HG03060 (cell line): ENCODE results near the gene CYP4V2.

Source experiments
- ATAC-seq: cut with Tn5 transposase; IDR thresholded peaks from one replicate; pipeline ENCODE4 v1.9.1; 2021; ENCODE audit warnings: low read depth, moderate number of reproducible peaks; ENCODE audit not compliant: unreplicated experiment

Gene CYP4V2

DNA sequence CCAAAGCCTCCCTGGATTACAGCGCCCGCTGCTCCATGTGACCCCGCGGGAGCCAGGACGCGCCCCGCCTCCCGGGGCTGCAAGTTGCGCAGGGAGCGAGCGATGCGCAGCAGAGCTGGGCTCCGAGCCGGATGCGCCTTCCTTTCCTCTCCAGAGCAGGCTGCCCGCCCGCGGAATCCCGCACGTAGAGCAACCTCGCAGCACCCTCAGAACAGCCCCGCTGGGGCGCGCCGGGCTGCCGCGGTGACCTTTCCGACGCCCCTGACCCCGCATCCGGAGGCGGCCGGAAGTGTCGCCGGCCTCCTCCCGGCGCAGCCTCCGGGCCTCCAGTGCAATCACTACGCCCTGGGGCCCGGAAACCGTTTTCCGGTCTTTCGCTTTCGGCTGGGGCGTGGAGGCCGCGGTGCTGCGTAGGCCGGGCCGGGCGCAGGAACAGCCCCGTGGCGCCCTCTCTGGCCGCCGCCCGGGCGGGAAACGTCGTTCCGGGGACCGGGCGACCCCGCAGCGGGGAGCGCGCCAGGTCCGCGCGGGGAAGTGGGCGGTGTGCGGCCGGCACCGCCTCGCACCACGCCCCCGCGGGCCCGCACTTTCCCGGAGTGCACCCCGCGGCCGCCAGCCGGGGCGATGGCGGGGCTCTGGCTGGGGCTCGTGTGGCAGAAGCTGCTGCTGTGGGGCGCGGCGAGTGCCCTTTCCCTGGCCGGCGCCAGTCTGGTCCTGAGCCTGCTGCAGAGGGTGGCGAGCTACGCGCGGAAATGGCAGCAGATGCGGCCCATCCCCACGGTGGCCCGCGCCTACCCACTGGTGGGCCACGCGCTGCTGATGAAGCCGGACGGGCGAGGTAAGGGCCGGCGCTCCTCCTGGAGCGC is at the start of gene CYP4V2:
CYP4V2 (plus strand) TSS at position 368 of the 866 bp plus-strand sequence; CDS start at position 625, 257 bp downstream.
- peak; percentile 72 for ATAC-seq

DNA sequence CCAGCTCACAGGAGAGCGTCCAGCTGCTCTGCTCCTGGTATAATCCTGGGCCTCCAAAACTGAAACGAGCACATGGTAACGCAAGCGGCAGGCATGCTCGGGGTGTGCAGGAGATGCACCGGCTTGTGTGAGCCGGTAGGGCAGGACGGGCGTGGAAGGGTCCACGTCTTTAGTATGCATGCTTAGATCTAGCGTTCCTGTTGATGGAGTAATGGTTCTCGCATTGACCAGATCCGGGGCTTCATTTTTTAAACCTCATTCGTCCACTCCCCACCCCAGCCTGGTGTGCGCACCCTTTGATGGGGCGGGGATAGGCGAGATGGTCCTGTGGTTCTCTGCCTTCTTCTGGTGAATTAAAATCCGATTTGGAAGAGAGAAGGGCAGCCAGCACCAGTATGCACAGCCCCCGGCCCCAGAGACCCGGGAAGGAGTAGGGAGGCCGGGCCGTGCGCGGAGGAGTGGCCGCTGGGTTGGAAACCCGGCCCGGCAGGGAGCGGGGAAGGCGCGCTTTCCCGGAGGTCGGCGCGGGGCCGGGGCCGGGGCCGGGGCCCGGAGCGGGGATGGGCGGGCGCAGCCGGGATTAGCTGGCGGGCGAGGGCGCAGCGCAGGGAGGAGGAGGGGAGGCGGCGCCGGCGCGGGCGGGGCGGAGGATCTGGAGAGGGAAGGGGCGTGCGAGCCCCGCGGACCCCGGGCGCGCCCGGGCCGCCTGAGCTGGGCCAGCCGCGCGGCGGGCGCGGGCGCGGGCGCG is 47.0 kb upstream of the CYP4V2 start:
- ATAC-seq: no peak

GRCh38 chr4:186144946-186145569 is 46.3 kb upstream of the CYP4V2 start:
- ATAC-seq: no peak

- ATAC-seq: no peak
Observed at GRCh38 chr4:186146458-186146857, 44.9 kb upstream of the CYP4V2 start.

GRCh38 chr4:186148336-186148975 is 42.9 kb upstream of the CYP4V2 start:
- ATAC-seq: no peak

- ATAC-seq: no peak
Observed at GRCh38 chr4:186149872-186150271, 41.5 kb upstream of the CYP4V2 start.

GRCh38 chr4:186150926-186151325 is 40.4 kb upstream of the CYP4V2 start:
- ATAC-seq: no peak

- ATAC-seq: peak; percentile 37
Observed at GRCh38 chr4:186151499-186151898, 39.9 kb upstream of the CYP4V2 start.

DNA sequence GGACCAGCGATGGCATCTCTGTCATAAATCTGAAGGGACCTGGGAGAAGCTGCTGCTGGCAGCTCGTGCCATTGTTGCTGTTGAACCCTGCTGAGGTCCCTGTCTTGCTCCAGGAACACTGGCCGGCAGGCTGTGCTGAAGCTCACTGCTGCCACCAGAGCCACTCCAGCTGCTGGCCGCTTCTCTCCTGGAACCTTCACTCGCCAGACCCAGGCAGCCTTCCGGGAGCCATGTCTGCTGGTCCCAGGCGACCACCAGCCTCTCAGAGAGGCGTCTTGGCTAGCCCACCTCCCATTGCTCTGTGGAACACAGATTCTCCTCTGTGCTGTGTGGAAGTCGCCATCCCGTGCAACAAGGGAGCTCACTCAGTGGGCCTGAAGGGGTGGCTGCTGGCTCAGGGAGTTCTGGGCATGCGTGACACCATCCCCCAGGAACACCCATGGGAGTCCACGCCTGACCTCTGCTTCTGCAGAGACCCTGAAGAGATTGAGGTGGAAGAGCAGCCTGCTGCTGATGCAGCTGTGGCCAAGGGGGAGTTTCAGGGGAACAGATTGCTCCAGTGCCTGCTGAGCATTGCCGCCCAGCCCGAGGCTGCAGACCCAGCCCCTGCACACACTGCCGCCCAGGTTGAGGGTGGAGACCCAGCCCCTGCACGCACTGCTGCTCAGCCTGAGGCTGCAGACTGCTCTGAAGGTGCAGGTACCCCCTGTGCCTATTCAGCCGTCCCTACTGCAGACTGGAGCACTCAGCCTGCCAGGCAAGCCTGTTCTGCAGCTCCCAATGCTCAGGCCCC is 33.1 kb upstream of the CYP4V2 start:
- peak; percentile 44 for ATAC-seq

GRCh38 chr4:186158966-186159365 is 32.4 kb upstream of the CYP4V2 start:
- ATAC-seq: no peak

DNA sequence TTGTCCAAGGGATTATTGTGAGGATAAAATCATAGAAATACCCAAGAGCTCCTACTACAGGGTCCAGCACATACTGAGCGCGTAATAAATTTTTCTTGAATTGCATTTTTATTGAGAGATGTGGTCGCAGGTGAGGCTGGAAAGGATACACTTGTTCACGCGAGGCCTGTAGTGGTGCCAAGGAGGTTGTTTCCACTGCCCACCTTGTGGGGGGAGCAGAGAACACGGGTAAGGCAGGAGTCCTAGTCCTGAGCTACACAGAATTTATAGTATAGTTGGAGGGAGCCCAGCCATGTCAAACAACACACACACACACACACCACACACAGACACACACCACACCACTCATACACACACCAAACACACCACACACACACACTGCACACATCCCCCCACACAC is 31.8 kb upstream of the CYP4V2 start:
- ATAC-seq: no peak

- ATAC-seq: peak; percentile 61
Observed at GRCh38 chr4:186161138-186161537, 30.2 kb upstream of the CYP4V2 start.

GRCh38 chr4:186166852-186167512 is 24.4 kb upstream of the CYP4V2 start:
- ATAC-seq: no peak

DNA sequence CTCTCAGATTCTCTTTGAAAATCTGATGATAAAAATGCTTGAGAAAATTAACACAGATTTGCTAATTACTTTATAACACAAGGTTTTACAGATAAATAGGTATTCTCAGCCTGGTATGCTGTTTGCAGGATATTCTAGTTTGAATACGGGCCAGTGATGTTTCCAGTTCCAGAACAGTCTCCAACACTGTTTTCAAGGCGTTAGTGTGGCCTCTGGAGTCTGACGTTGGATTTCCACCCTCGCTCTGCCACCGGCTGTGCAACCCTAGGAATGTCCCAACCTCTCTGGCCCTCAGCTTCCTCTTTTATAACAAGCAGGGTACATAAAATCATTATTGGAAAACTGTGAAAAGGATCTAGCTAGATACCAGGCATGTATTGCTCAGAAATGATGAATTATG is 23.8 kb upstream of the CYP4V2 start:
- ATAC-seq: no peak

DNA sequence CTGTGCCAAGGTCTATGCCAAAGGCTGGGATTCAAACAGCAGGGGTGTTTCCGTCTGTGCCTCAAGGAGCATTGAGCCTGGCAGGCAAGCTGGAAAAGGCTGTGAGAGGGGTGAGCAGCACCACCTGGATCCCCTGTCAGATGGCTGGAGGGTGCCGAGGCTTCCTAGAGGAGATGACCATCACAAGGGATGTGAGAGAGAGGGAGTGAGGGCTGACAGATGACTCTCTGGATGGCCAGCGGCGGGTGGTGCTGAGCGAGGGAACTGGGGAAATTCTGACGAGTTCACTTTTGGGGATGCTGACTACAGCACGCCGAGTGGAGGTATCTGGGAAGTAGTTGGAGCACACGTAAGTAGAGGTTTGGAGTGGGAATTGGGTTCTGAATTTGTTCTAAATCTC is 22.6 kb upstream of the CYP4V2 start:
- ATAC-seq: no peak

- ATAC-seq: no peak
Observed at GRCh38 chr4:186169333-186169944, 21.9 kb upstream of the CYP4V2 start.

DNA sequence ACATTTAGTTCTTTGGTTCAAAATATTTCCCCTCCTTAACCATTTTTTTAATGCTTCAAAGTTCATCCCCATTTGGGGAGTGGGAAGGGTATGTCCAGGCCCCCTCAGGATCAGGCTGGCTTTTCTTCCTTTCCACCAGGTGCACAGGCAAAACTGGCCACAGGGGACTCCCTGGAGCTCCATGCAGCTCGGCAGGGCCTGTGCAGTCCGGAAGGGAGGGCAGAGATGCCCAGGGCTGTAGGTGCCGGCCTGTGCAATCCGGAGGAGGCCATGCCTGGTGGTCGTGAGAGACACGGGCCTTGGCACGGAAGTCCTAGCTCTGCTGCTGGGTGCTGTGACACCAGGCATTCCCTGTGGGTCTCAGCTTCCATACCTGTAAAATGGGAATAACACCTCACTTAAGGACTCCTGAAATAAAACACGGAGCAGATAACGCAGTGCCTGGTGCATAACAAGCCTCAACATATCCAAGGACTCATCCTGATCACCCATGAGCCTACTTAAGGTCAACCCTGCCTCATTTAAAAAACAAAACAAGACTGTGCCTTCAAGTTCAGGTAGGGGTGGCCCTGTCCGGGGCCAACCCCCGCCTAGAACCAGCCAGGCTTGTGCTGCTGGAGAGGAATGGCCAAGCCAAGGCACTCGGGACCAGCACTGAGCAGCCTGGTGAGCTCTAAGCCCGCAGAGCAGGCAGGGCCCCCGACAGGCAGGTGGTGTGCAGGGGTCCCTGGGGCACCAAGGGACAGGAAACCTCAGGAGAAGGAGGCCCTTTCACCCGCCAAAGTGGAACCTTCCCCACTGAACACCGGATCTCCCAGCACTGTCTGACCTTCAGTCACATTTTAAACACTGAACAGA is 21.2 kb upstream of the CYP4V2 start:
- ATAC-seq: no peak

DNA sequence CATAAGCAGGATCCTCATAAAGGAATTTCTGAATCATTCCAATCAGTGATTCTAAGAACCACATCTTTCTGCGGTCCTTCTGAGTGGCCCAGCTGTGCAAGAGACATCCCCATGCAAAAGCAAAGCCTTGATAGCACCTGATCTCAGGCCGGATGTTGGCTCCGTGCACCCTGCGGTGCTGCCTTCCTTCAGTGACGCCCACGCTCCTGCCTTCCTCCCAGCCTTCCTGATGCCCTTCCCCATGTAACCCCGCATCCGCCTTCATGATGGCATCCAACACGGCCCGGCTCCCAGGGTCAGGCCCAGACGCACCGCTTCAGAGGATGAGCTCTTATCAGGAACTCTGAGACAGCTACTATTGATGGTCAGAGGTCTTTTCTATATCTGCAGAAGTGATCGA is 20.4 kb upstream of the CYP4V2 start:
- ATAC-seq: no peak
